Loucy (cell line): ENCODE data around the gene LCOR.

Experiments
- H2AFZ ChIP-seq: fragments of 200-600 bp; sonication (generic); 2 replicates; pipeline ENCODE4 v1.6.0; 2016; ENCODE audit warnings: antibody characterized with exemption, mild to moderate bottlenecking, low read length, moderate library complexity
- H3F3A ChIP-seq: fragments of 200-600 bp; 2 replicates; pipeline ENCODE4 v1.6.0; 2016; ENCODE audit warnings: antibody characterized with exemption, low read depth, mild to moderate bottlenecking
- H3K27me3 ChIP-seq: fragments of 200-600 bp; sonication (generic); 2 replicates; pipeline ENCODE4 v1.6.1; 2014; ENCODE audit warnings: low read length, mild to moderate bottlenecking; ENCODE audit not compliant: insufficient read depth, poor library complexity, severe bottlenecking
- H3K36me3 ChIP-seq: fragments of 200-600 bp; sonication (generic); 2 replicates; pipeline ENCODE4 v1.6.1; 2016; ENCODE audit warnings: low read length; ENCODE audit not compliant: insufficient read depth
- H3K4me1 ChIP-seq: fragments of 200-600 bp; sonication (generic); 2 replicates; pipeline ENCODE4 v1.5.1; 2014; ENCODE audit warnings: low read length, mild to moderate bottlenecking; ENCODE audit not compliant: insufficient read depth, poor library complexity, severe bottlenecking
- H3K4me2 ChIP-seq: fragments of 200-600 bp; sonication (generic); 2 replicates; pipeline ENCODE4 v1.6.0; 2014; ENCODE audit warnings: antibody characterized with exemption, low read length, low read depth, mild to moderate bottlenecking; ENCODE audit not compliant: poor library complexity, severe bottlenecking
- H3K4me3 ChIP-seq: fragments of 200-600 bp; sonication (generic); 2 replicates; pipeline ENCODE4 v1.5.1; 2014; ENCODE audit warnings: low read length, mild to moderate bottlenecking, mixed read lengths; ENCODE audit not compliant: poor library complexity, severe bottlenecking
- H3K79me2 ChIP-seq: fragments of 200-600 bp; sonication (generic); 2 replicates; pipeline ENCODE4 v1.6.1; 2014; ENCODE audit warnings: low read length; ENCODE audit not compliant: insufficient read depth
- H3K9ac ChIP-seq: fragments of 200-600 bp; sonication (generic); 2 replicates; pipeline ENCODE4 v1.6.0; 2014; ENCODE audit warnings: mild to moderate bottlenecking, low read depth, low read length, moderate library complexity; ENCODE audit not compliant: poor library complexity, severe bottlenecking
- H3K9me2 ChIP-seq: fragments of 200-600 bp; sonication (generic); replicated peaks from 2 replicates; pipeline ENCODE4 v1.6.1; 2016; ENCODE audit warnings: low read depth, low read length, mixed read lengths
- H3K9me3 ChIP-seq: fragments of 200-600 bp; sonication (generic); 2 replicates; pipeline ENCODE4 v1.6.1; 2014; ENCODE audit warnings: mild to moderate bottlenecking, antibody characterized with exemption, low read length, low read depth; ENCODE audit not compliant: insufficient read depth
- H4K20me1 ChIP-seq: fragments of 200-600 bp; sonication (generic); 2 replicates; pipeline ENCODE4 v1.6.0; 2014; ENCODE audit warnings: antibody characterized with exemption, low read length, mild to moderate bottlenecking; ENCODE audit not compliant: insufficient read depth, poor library complexity, severe bottlenecking
- EZH2phosphoT487 ChIP-seq: fragments of 200-600 bp; IDR thresholded peaks from 2 replicates; pipeline ENCODE4 v1.6.1; 2018; ENCODE audit warnings: antibody characterized with exemption, mild to moderate bottlenecking, moderate library complexity, borderline replicate concordance
- TF ChIP-seq, protein P1 (sequence below): fragments of 200-600 bp; sonication (generic); conservative IDR thresholded peaks from 2 replicates; pipeline ENCODE4 v1.5.1; 2014; ENCODE audit warnings: mild to moderate bottlenecking, antibody characterized with exemption, low read length

LCOR gene

DNA sequence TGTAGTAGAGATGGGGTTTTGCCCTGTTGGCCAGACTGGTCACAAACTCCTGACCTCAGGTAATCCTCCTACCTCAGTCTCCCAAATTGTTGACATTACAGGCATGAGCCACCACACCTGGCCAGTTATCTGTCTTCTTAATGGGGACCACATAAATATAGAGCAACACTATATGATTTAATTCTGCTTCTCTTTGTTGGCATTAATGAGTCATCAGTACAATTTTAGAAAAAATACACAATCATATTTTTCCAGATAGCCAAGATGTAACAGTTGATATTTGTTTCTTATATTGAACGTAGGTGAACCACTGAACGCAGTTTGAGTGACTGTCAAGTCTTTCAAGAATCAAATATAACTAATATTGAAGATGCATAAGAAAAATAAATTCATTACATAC is 48.5 kb downstream of the LCOR start:
- Histone ChIP-seq H3K9ac (no peak overlapping the region), H3K9me2 (no peaks in the 10 kb centered on the region), H3K79me2 (peaks cover 96% of the 10 kb centered on the region), H3F3A (no peaks in the 10 kb centered on the region), H3K4me3 (no peak overlapping the region), H3K36me3 (peaks cover 11% of the 10 kb centered on the region; the same call in 1 of the 2 replicates), H3K4me2 (no peak overlapping the region), H3K27me3 (no peaks in the 10 kb centered on the region), H3K4me1 (no peaks in the 10 kb centered on the region), H3K9me3 (no peaks in the 10 kb centered on the region), H2AFZ (no peak overlapping the region), H4K20me1 (peaks cover 83% of the 10 kb centered on the region)
- TF ChIP-seq EZH2phosphoT487: no peak
- TF ChIP-seq, protein P1, sequence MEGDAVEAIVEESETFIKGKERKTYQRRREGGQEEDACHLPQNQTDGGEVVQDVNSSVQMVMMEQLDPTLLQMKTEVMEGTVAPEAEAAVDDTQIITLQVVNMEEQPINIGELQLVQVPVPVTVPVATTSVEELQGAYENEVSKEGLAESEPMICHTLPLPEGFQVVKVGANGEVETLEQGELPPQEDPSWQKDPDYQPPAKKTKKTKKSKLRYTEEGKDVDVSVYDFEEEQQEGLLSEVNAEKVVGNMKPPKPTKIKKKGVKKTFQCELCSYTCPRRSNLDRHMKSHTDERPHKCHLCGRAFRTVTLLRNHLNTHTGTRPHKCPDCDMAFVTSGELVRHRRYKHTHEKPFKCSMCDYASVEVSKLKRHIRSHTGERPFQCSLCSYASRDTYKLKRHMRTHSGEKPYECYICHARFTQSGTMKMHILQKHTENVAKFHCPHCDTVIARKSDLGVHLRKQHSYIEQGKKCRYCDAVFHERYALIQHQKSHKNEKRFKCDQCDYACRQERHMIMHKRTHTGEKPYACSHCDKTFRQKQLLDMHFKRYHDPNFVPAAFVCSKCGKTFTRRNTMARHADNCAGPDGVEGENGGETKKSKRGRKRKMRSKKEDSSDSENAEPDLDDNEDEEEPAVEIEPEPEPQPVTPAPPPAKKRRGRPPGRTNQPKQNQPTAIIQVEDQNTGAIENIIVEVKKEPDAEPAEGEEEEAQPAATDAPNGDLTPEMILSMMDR: no peak

DNA sequence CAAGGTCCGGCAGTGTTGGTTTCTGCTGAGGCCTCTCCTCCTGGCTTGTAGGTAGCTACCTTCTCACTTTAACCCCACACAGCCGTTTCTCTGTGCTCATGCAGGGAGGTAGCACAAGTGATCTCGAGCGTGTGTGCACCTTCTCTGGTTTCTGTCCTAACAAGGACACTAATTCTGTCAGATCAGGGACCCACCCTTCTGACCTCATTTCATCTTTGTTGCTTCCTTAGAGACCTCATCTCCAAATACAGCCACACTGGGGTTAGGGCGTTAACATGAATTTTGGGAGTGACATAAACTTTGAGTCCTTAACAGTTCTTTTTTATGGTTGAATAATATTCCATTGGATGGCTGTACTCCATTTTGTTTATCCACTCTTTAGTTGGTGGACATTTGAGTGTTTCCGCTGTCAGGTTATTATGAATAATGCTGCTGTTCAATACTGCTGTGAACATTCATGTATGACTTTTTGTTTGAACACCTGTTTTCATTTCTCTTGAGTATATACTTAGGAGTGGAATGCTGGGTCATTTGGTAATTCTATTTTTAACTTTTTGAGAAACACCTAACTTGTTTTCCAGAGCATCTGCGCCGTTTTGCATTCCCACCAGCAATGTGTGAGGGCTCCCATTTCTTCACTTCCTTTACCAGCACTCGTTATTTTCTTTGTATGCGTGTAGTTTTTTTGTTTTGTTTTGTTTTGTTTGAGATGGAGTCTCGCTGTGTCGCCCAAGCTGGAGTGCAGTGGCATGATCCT is 57.5 kb downstream of the LCOR start:
- H4K20me1 ChIP-seq: peaks cover 32% of the 10 kb centered on the region
- H3K9ac ChIP-seq: no peak overlapping the region
- peaks cover 4% of the 10 kb centered on the region for H3K4me1 ChIP-seq
- no peak overlapping the region for H2AFZ ChIP-seq
- no peaks in the 10 kb centered on the region for H3K27me3 ChIP-seq
- no peaks in the 10 kb centered on the region for H3F3A ChIP-seq
- H3K4me3 ChIP-seq: no peak overlapping the region
- no peak overlapping the region for H3K4me2 ChIP-seq
- H3K36me3 ChIP-seq: peaks cover 17% of the 10 kb centered on the region
- H3K79me2 ChIP-seq: peaks cover 97% of the 10 kb centered on the region
- no peaks in the 10 kb centered on the region for H3K9me2 ChIP-seq
- H3K9me3 ChIP-seq: no peaks in the 10 kb centered on the region
- TF ChIP-seq, protein P1: no peak
- no peak for TF ChIP-seq EZH2phosphoT487

DNA sequence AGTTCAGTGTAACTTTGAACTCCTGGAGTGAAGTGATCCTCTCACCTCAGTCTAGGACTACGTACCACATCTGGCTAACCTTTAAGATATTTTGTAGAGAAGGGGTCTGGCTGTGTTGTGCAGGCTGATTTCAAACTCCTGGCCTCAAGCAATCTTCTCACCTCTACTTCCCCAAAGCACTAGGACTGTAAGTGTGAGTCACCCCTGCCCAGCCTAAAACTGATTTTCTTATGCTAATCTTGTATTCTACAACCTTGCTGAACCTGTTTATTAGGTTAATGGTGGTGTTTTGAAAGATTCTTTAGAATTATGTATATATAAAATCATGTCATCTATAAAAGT is 58.0 kb downstream of the LCOR start:
- H3K4me2 ChIP-seq: no peak overlapping the region
- peaks cover 29% of the 10 kb centered on the region for H4K20me1 ChIP-seq
- TF ChIP-seq EZH2phosphoT487: no peak
- TF ChIP-seq, protein P1: no peak
- no peaks in the 10 kb centered on the region for H3K9me3 ChIP-seq
- H3K9ac ChIP-seq: no peak overlapping the region
- H3K79me2 ChIP-seq: peaks cover 97% of the 10 kb centered on the region
- peaks cover 15% of the 10 kb centered on the region for H3K36me3 ChIP-seq
- peaks cover 4% of the 10 kb centered on the region for H3K4me1 ChIP-seq
- H3F3A ChIP-seq: no peaks in the 10 kb centered on the region
- no peaks in the 10 kb centered on the region for H3K9me2 ChIP-seq
- no peak overlapping the region for H3K4me3 ChIP-seq
- H3K27me3 ChIP-seq: no peaks in the 10 kb centered on the region
- H2AFZ ChIP-seq: no peak overlapping the region
